Glutamatergic neuron (in vitro differentiated cells): ENCODE data around the gene EN1. TPM values are rescaled to one million over a fixed set of nuclear protein-coding genes. Genes with fewer than 3 reads are reported as not detected.

Experiments used
- DNase-seq: peaks from one replicate; pipeline ENCODE4 v3.0.0; 2022
- H3K27ac Mint-ChIP-seq: one replicate; pipeline ENCODE4 v1.8.0; 2020; ENCODE audit warnings: mild to moderate bottlenecking, mixed read lengths, inconsistent platforms; ENCODE audit not compliant: unreplicated experiment
- H3K27me3 Mint-ChIP-seq: one replicate; pipeline ENCODE4 v1.8.0; 2020; ENCODE audit warnings: mild to moderate bottlenecking, moderate library complexity, mixed read lengths, inconsistent platforms; ENCODE audit not compliant: unreplicated experiment
- H3K36me3 Mint-ChIP-seq: one replicate; pipeline ENCODE4 v1.8.0; 2020; ENCODE audit warnings: mild to moderate bottlenecking, mixed read lengths, inconsistent platforms; ENCODE audit not compliant: unreplicated experiment
- H3K4me1 Mint-ChIP-seq: one replicate; pipeline ENCODE4 v1.8.0; 2020; ENCODE audit warnings: mild to moderate bottlenecking, low read depth, mixed read lengths, inconsistent platforms; ENCODE audit not compliant: unreplicated experiment
- H3K4me3 Mint-ChIP-seq: one replicate; pipeline ENCODE4 v1.8.0; 2020; ENCODE audit warnings: mild to moderate bottlenecking, mixed read lengths, inconsistent platforms; ENCODE audit not compliant: unreplicated experiment
- H3K9me3 Mint-ChIP-seq: one replicate; pipeline ENCODE4 v1.8.0; 2020; ENCODE audit warnings: mild to moderate bottlenecking, moderate library complexity, mixed read lengths, inconsistent platforms; ENCODE audit not compliant: unreplicated experiment
- total RNA-seq: library from RNA; stranded (reverse); fragmentation: NEBNext Ultra II Directional; extraction: Animal tissue kit (Norgen Biotek cat#: 25700); gene quantifications from one replicate; pipeline ENCODE4 v1.2.1, GENCODE V29; 2021; ENCODE audit not compliant: unreplicated experiment
- TF ChIP-seq, protein P1 (sequence below): fragments of 200-600 bp; sonication (generic); IDR thresholded peaks from one replicate; pipeline ENCODE4 v1.5.0; 2021; ENCODE audit not compliant: partially characterized antibody, unreplicated experiment

EN1 gene
- total RNA-seq, 1 donor from 2014 or later = 0.39 TPM

DNA sequence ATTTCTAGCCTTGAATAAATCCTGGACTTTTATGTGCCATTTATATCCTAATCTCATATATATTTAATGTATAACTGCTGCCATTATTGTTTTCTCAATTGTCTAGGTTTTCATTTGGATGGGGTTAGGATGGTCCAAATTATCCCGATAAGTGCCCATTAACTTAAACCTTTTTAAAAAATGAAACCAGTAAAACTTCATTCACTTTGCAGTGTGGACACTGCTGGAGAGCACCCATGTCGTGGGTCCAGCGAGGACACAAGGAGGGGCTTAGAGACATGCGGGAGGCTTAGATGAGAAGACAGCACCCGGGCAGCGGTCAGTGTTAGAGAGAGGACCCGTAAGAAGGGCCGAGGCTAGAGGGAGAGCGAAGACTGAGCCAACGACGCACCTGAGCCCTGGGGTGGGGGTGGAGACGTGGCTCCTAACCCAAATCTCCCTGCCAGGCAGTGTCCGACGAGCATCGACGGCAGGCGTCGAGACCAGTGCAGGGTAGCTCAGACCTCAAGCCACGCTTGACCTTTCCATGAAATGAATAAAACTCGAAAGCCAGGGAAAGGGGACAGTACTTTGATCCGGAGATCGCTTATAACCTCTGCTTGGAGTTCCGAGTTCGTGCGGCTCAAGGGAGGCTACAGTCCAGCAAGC lies 9.0 kb upstream of the EN1 start:
- peaks cover 17% of the 10 kb centered on the region for H3K4me1 Mint-ChIP-seq
- TF ChIP-seq, protein P1, sequence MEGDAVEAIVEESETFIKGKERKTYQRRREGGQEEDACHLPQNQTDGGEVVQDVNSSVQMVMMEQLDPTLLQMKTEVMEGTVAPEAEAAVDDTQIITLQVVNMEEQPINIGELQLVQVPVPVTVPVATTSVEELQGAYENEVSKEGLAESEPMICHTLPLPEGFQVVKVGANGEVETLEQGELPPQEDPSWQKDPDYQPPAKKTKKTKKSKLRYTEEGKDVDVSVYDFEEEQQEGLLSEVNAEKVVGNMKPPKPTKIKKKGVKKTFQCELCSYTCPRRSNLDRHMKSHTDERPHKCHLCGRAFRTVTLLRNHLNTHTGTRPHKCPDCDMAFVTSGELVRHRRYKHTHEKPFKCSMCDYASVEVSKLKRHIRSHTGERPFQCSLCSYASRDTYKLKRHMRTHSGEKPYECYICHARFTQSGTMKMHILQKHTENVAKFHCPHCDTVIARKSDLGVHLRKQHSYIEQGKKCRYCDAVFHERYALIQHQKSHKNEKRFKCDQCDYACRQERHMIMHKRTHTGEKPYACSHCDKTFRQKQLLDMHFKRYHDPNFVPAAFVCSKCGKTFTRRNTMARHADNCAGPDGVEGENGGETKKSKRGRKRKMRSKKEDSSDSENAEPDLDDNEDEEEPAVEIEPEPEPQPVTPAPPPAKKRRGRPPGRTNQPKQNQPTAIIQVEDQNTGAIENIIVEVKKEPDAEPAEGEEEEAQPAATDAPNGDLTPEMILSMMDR = no peak
- no peak for DNase-seq
- peak overlapping the region; percentile 6 for H3K4me3 Mint-ChIP-seq
- H3K27me3 Mint-ChIP-seq = peaks cover 33% of the 10 kb centered on the region
- H3K36me3 Mint-ChIP-seq = no peaks in the 10 kb centered on the region
- H3K27ac Mint-ChIP-seq = no peak overlapping the region
- peaks cover 14% of the 10 kb centered on the region for H3K9me3 Mint-ChIP-seq

DNA sequence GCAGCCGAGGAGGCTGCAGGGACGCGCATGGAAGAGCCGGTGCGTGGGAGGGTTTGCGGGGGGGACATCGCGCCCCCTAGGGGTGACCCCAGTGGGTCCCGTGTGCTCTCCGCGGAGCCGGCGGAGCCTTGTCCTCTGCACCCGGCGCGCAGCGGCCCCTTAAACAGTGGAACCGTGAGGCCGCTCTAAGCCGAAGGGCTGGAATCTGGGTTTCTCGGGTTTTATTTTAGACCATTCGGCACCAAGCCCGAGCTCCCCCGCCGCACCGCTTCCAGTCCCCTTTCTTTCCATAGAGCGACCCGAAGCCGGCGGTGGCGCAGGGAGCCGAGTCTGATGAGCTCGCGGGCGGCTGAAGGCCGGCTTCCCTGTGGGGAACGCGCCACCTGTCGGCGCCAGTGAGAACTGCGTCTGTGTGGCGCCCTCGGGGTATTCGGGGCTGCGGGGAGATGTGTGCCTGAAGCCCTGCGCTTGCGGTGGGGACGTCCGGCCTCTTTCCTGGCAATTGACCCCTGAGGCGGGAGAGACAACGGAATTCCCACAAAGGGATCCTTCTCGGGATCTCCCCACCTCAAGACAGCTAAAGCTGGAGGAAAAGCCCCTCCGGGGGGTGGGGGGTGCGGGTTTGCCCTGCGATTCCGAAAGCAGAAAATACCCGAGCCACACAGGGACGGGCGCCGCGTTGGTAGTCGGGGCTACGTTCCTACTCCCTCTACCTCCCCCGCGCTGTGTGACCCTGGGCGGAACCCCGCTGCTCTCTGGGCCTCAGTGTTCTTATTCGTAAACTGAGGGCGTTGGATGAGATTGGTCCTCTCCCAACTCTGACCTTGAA lies 8.2 kb upstream of the EN1 start:
- H3K27me3 Mint-ChIP-seq = peaks cover 39% of the 10 kb centered on the region
- no peak overlapping the region for H3K27ac Mint-ChIP-seq
- peak overlapping the region; percentile 61 for H3K4me3 Mint-ChIP-seq
- TF ChIP-seq, protein P1 = peak; percentile 99
- H3K36me3 Mint-ChIP-seq = peaks cover 4% of the 10 kb centered on the region
- DNase-seq = peak; percentile 96
- peaks cover 14% of the 10 kb centered on the region for H3K9me3 Mint-ChIP-seq
- H3K4me1 Mint-ChIP-seq = peaks cover 19% of the 10 kb centered on the region

DNA sequence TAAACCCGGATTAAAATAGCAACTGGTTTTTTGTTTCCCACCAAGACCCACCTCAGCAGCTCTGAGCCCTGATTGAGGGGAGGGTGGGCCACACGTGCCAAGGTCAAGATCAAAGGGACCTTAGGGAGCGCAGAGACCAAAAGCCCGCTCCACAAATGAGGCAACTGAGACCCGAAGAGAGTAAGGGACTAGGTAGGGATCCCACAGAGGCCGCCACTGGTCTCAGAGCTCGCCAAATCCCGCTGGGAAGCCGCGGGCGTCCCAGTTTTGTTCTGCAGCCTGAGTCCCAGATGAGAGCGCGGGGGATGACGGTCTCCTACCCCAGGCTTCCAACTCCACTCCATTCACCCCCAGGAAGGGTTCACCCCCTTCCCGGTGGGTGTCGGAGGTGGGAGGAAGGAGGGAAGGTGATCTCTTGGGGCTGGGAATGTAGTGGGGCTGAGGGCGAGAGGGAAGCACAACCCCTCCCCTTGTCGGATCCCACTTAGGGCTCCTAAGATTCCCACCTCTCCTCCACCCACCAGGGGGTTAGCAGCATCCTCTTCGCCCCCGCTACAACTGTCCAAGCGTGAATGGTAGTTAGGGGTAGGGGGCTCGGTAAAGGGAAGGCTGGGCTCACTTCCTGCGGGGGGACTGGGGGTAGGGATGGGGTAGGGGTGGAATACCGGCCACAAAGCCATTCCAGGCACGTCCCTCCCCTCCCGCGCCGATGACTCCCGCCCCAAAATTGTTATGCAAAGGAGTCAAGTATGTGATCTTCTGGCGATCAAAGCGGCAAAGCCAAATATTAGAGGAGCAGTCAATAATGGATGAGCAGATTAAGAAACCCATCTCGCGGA lies 7.3 kb upstream of the EN1 start:
- TF ChIP-seq, protein P1 = no peak
- Mint-ChIP-seq H3K9me3 (peaks cover 14% of the 10 kb centered on the region), H3K4me3 (peak overlapping the region; percentile 59), H3K4me1 (peaks cover 19% of the 10 kb centered on the region), H3K36me3 (peaks cover 4% of the 10 kb centered on the region), H3K27ac (no peak overlapping the region), H3K27me3 (peaks cover 42% of the 10 kb centered on the region)
- DNase-seq = no peak

DNA sequence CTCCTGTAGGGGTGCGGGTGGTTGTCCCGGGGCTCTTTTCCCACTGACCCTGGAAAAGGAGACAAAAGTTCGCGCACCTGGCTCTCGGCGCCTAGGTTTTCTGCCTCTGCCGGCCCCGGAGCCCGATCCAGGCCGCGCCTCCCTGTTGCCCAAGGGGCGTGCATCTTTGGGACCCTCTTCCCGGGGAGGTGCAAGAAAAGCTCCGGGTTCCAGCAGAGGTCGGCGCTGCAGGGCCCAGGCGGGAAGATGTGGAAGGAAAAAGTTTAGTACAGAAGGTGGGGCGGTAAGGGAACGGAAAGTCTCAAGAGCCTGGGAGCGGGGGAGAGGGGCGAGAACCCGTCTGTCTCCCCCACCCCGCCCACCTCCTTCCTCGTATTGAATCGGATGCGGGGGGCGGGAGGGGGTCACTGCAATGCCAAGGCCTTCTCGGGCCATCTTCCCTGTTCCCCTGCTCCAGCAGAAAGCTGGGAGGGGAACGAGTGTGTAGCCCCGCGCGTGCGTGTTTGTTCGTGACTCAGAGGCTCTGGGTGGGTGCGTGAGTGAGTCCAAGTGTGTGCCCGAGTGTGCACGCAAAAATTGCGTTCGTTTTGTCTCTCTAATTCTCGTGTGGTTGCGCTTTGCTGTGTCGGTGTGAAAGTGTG lies 6.3 kb upstream of the EN1 start:
- TF ChIP-seq, protein P1 = no peak
- Mint-ChIP-seq H3K27me3 (peaks cover 40% of the 10 kb centered on the region), H3K36me3 (peaks cover 4% of the 10 kb centered on the region), H3K27ac (no peak overlapping the region), H3K4me3 (peak overlapping the region; percentile 27), H3K4me1 (peaks cover 19% of the 10 kb centered on the region), H3K9me3 (peaks cover 18% of the 10 kb centered on the region)
- DNase-seq = no peak
